H1 (cell line): ENCODE measurements around the gene GPC6. TPM values are rescaled to one million over a fixed set of nuclear protein-coding genes. Genes with fewer than 3 reads are reported as not detected.

Experiments used
- CTCF ChIA-PET: fragments of 300-600 bp; sonication (Branson Sonifier 250); formaldehyde crosslinking; loops from one replicate; lab custom pipeline; 2021; ENCODE audit not compliant: partially characterized antibody; lab: Charles Lee
- POLR2A ChIA-PET: fragments of 300-600 bp; sonication (Branson Sonifier 250); formaldehyde crosslinking; loops from one replicate; lab custom pipeline; 2021; ENCODE audit warnings: inconsistent platforms; ENCODE audit not compliant: partially characterized antibody; lab: Charles Lee
- DNase-seq, 2 experiments: peaks; one replicate each; pipeline versions ENCODE4 v3.0.0 to v3.0.0-alpha.2; 2010 to 2022; ENCODE audit warnings: low spot score in 2 of 2, low read depth in 1 of 2, mixed read lengths in 1 of 2
- FAIRE-seq: peaks from 2 replicates; lab custom pipeline; 2011; peaks lifted over from hg19 to GRCh38; lab: Jason Lieb, UNC
- H2AFZ ChIP-seq: 2 replicates; pipeline ENCODE4 v1.8.1; 2012; ENCODE audit warnings: low read length, inconsistent platforms
- H2AK5ac ChIP-seq: 2 replicates; pipeline ENCODE4 v1.6.1; 2013; ENCODE audit warnings: low read depth, low read length
- H2BK120ac ChIP-seq: replicated peaks from 2 replicates; pipeline ENCODE3; 2013; ENCODE audit warnings: low read depth, low read length, inconsistent platforms
- H2BK12ac ChIP-seq: 2 replicates; pipeline ENCODE4 v1.6.1; 2013; ENCODE audit warnings: low read depth, low read length
- H2BK15ac ChIP-seq: 2 replicates; pipeline ENCODE4 v1.6.1; 2013; ENCODE audit warnings: low read length
- H2BK20ac ChIP-seq: 2 replicates; pipeline ENCODE4 v1.6.1; 2013; ENCODE audit warnings: low read length
- H2BK5ac ChIP-seq: 2 replicates; pipeline ENCODE4 v1.6.1; 2013; ENCODE audit warnings: low read depth, low read length
- H3K14ac ChIP-seq: 2 replicates; pipeline ENCODE4 v1.6.1; 2013; ENCODE audit warnings: inconsistent platforms; ENCODE audit not compliant: insufficient read length
- H3K18ac ChIP-seq: 2 replicates; pipeline ENCODE4 v1.6.1; 2013; ENCODE audit warnings: low read length; ENCODE audit errors: extremely low read depth
- H3K23ac ChIP-seq: 2 replicates; pipeline ENCODE4 v1.6.1; 2013; ENCODE audit warnings: inconsistent platforms; ENCODE audit not compliant: insufficient read length
- H3K23me2 ChIP-seq: 2 replicates; pipeline ENCODE4 v1.6.1; 2013; ENCODE audit warnings: low read depth, low read length
- H3K27ac ChIP-seq: 2 replicates; pipeline ENCODE4 v1.6.1; 2011; ENCODE audit warnings: low read depth, low read length, inconsistent platforms
- H3K27me3 ChIP-seq, 4 experiments: replicated peaks in 1 of 4; 1 replicate in 1 of 4; 2 replicates in 3 of 4; pipeline versions ENCODE4 v1.6.1 to v1.8.1; 2011 to 2013; ENCODE audit warnings: low read length in 3 of 4, mild to moderate bottlenecking in 3 of 4, inconsistent platforms in 2 of 4, mixed read lengths in 2 of 4, moderate library complexity in 1 of 4; ENCODE audit not compliant: control insufficient read depth in 3 of 4, insufficient read depth in 3 of 4; ENCODE audit errors: extremely low read depth in 1 of 4
- H3K36me3 ChIP-seq, 4 experiments: 2 replicates each; pipeline versions ENCODE4 v1.6.1 to v1.8.1; 2011 to 2013; ENCODE audit warnings: mild to moderate bottlenecking in 4 of 4, low read length in 3 of 4, moderate library complexity in 2 of 4, control low read depth in 1 of 4, inconsistent platforms in 1 of 4; ENCODE audit not compliant: insufficient read depth in 4 of 4, control insufficient read depth in 2 of 4
- H3K4ac ChIP-seq: replicated peaks from 2 replicates; pipeline ENCODE3; 2013; ENCODE audit warnings: low read length, low read depth, mixed read lengths, inconsistent platforms; ENCODE audit not compliant: insufficient read length
- H3K4me1 ChIP-seq, 4 experiments: replicated peaks in 1 of 4; 1 replicate in 1 of 4; 2 replicates in 3 of 4; pipeline versions ENCODE4 v1.6.1 to v1.8.1; 2011 to 2013; ENCODE audit warnings: low read length in 3 of 4, inconsistent platforms in 2 of 4, mixed read lengths in 1 of 4; ENCODE audit not compliant: insufficient read depth in 4 of 4, control insufficient read depth in 3 of 4
- H3K4me2 ChIP-seq, 2 experiments: 2 replicates each; pipeline versions ENCODE4 v1.6.1 to v1.8.1; 2011 to 2013; ENCODE audit warnings: low read depth in 2 of 2, low read length in 2 of 2, control low read depth in 1 of 2, inconsistent platforms in 1 of 2, mild to moderate bottlenecking in 1 of 2; ENCODE audit not compliant: insufficient read depth in 1 of 2
- H3K4me3 ChIP-seq, 4 experiments: fragments of 200-600, 300-600 bp in 1 of 4; sonication (generic), shearing (Covaris generic), sonication (Bioruptor Twin) in 1 of 4; 2 replicates each; pipeline versions ENCODE4 v1.5.1 to v1.8.1; 2011 to 2016; ENCODE audit warnings: low read length in 4 of 4, low read depth in 3 of 4, control low read depth in 2 of 4, inconsistent platforms in 2 of 4, mild to moderate bottlenecking in 2 of 4, mixed read lengths in 1 of 4, moderate library complexity in 1 of 4; ENCODE audit not compliant: insufficient read depth in 2 of 4; ENCODE audit errors: extremely low read depth in 1 of 4
- H3K56ac ChIP-seq: replicated peaks from 2 replicates; pipeline ENCODE3; 2013; ENCODE audit warnings: low read depth, mild to moderate bottlenecking, mixed read lengths, low read length, inconsistent platforms; ENCODE audit not compliant: insufficient read length
- H3K79me1 ChIP-seq: 2 replicates; pipeline ENCODE4 v1.6.1; 2013; ENCODE audit warnings: low read depth, low read length, control low read depth
- H3K79me2 ChIP-seq, 2 experiments: 2 replicates each; pipeline versions ENCODE4 v1.6.1 to v1.8.1; 2012 to 2013; ENCODE audit warnings: low read length in 2 of 2, mild to moderate bottlenecking in 2 of 2, inconsistent platforms in 1 of 2; ENCODE audit not compliant: insufficient read depth in 2 of 2, control insufficient read depth in 1 of 2
- H3K9ac ChIP-seq, 4 experiments: replicated peaks in 1 of 4; 1 replicate in 1 of 4; 2 replicates in 3 of 4; pipeline versions ENCODE4 v1.6.1 to v1.8.1; 2011 to 2013; ENCODE audit warnings: low read depth in 3 of 4, low read length in 3 of 4, control low read depth in 2 of 4, mild to moderate bottlenecking in 2 of 4, moderate library complexity in 2 of 4, inconsistent platforms in 1 of 4; ENCODE audit errors: extremely low read depth in 1 of 4
- H3K9me3 ChIP-seq, 2 experiments: 2 replicates each; pipeline versions ENCODE4 v1.6.1 to v1.8.1; 2012 to 2013; ENCODE audit warnings: mild to moderate bottlenecking in 2 of 2, moderate library complexity in 2 of 2, control low read depth in 1 of 2, inconsistent platforms in 1 of 2, low read depth in 1 of 2, low read length in 1 of 2, mixed read lengths in 1 of 2; ENCODE audit not compliant: insufficient read depth in 2 of 2
- H4K20me1 ChIP-seq, 2 experiments: replicated peaks in 1 of 2; 2 replicates each; pipeline versions ENCODE3 to v1.8.1; 2011 to 2013; ENCODE audit warnings: inconsistent platforms in 2 of 2, low read length in 2 of 2, mild to moderate bottlenecking in 1 of 2; ENCODE audit not compliant: insufficient read depth in 2 of 2, control insufficient read depth in 1 of 2
- H4K5ac ChIP-seq: 2 replicates; pipeline ENCODE4 v1.6.1; 2013; ENCODE audit warnings: low read length, low read depth, mixed read lengths, inconsistent platforms; ENCODE audit not compliant: insufficient read length
- H4K8ac ChIP-seq: 2 replicates; pipeline ENCODE4 v1.8.0; 2013; ENCODE audit warnings: mild to moderate bottlenecking, moderate library complexity, low read length, inconsistent platforms; ENCODE audit not compliant: insufficient read depth; ENCODE audit errors: extremely low read depth
- H4K91ac ChIP-seq: replicated peaks from 2 replicates; pipeline ENCODE3; 2013; ENCODE audit warnings: low read length, mixed read lengths, inconsistent platforms; ENCODE audit not compliant: insufficient read length
- CEBPB ChIP-seq: IDR thresholded peaks from 2 replicates; pipeline ENCODE4 v1.6.1; 2012; ENCODE audit warnings: low read depth, low read length
- CREB1 ChIP-seq: IDR thresholded peaks from 2 replicates; pipeline ENCODE4 v1.6.1; 2012; ENCODE audit warnings: inconsistent platforms
- GABPA ChIP-seq: IDR thresholded peaks from 2 replicates; pipeline ENCODE4 v1.6.1; 2011; ENCODE audit warnings: mild to moderate bottlenecking, low read length, moderate library complexity, borderline replicate concordance; ENCODE audit not compliant: insufficient read depth
- PHF8 ChIP-seq: fragments of 200-600 bp; sonication (generic); conservative IDR thresholded peaks from 2 replicates; pipeline ENCODE4 v1.7.1; 2012; ENCODE audit warnings: low read depth, mild to moderate bottlenecking, inconsistent platforms, low read length, moderate library complexity
- WGBS, 2 experiments: shearing (Covaris generic) in 1 of 2; methylation state at CpG; one replicate each; pipeline versions ENCODE4 v1.1.6 to v1.1.7; 2013 to 2015; ENCODE audit warnings: low lambda C conversion rate in 2 of 2, mixed read lengths in 2 of 2, inconsistent platforms in 1 of 2, low coverage in 1 of 2, missing lambda C conversion rate in 1 of 2; ENCODE audit not compliant: insufficient replicate concordance in 2 of 2, insufficient coverage in 1 of 2, insufficient read length in 1 of 2; ENCODE audit errors: extremely low coverage in 1 of 2, missing lambda C conversion rate in 1 of 2; 5-methylcytosine and 5-hydroxymethylcytosine counted together
- polyA plus RNA-seq, 7 experiments: library from polyadenylated mRNA; depleted of rRNA in 3 of 7; stranded (reverse) in 5 of 7; unstranded in 2 of 7; fragments of >200 nt in 5 of 7; fragments of 200-250 nt in 2 of 7; gene quantifications; 1 replicate in 5 of 7; 2 replicates in 1 of 7; 4 replicates in 1 of 7; pipeline versions ENCODE4 v1.2.1 to v1.2.3, GENCODE V29; 2011 to 2013; ENCODE audit warnings: missing spikeins in 2 of 7, mixed read lengths in 2 of 7
- total RNA-seq: library from RNA; stranded (reverse); fragmentation: NEBNext Ultra II Directional; extraction: Animal tissue kit (Norgen Biotek cat#: 25700); gene quantifications from 2 replicates; pipeline ENCODE4 v1.2.1, GENCODE V29; 2021

The GPC6 gene
- total and polyA plus RNA-seq, 2 of the 8 experiments (the other 6 are each of a cell fraction or from before 2014, with no cell fraction given) = 5.4 to 12.0 TPM

DNA sequence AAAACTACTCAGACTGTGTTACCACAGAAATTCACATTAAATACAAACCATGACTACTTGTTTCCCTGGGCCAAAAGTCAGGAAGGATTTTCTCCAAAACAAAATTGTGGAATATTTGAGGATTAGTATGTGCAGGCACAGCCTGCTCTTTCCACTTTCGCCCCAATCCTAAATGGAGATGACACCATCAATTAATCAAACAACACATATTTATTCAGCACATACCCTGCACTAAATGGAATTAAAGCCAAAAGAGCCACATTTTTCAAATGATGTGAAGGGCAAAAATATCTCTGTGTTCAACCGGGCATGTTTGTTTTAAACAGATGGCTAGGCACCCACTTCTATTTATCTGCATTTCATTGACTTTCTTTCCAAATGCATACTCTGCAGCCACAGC is 729.8 kb downstream of the GPC6 start:
- Histone ChIP-seq H4K5ac (no peak overlapping the region), H3K27ac (no peak overlapping the region), H2AK5ac (no peak overlapping the region), H3K18ac (no peak overlapping the region), H3K27me3 (no peaks in the 10 kb centered on the region), H3K4me1 (0 out of 7 replicates have a peak, but pooled peaks cover 0 to 2% (median 0%) of the 10 kb centered on the region in 4 experiments), H3K23me2 (no peaks in the 10 kb centered on the region), H3K4me3 (no peak overlapping the region), H2BK20ac (no peak overlapping the region), H2BK12ac (no peak overlapping the region), H3K79me2 (no peaks in the 10 kb centered on the region; a peak in 1 of 4 replicates), H3K36me3 (no peaks in the 10 kb centered on the region), H3K4ac (no peak overlapping the region), H3K9me3 (no peaks in the 10 kb centered on the region), H3K56ac (no peak overlapping the region), H2BK5ac (no peak overlapping the region), H2BK15ac (no peak overlapping the region), H3K14ac (no peak overlapping the region), H3K4me2 (no peak overlapping the region), H2BK120ac (no peak overlapping the region), H3K9ac (no peak overlapping the region), H2AFZ (no peak overlapping the region), H4K91ac (no peak overlapping the region), H4K8ac (no peak overlapping the region), H3K79me1 (no peaks in the 10 kb centered on the region), H3K23ac (no peak overlapping the region), H4K20me1 (no peaks in the 10 kb centered on the region)
- ChIA-PET CTCF (no interaction called here), POLR2A (no interaction called here)
- 100% methylated on average over 2 of the region's 2 CpGs; no CpG with 5 or more reads in 1 of the 2 experiments for WGBS, 2 experiments
- no peak for TF ChIP-seq PHF8
- TF ChIP-seq CEBPB = no peak
- TF ChIP-seq GABPA = no peak
- no peak for TF ChIP-seq CREB1
- DNase-seq (no peak), FAIRE-seq (no peak)
